Coronary artery (tissue), 2 donors: ENCODE measurements around the gene KRTAP5-5.
A peak's percentile ranks its signal among the peaks of the same experiment; 100 is the strongest.

Source experiments
- DNase-seq: peaks from one replicate; pipeline ENCODE4 v3.0.0-alpha.2; 2017; ENCODE audit warnings: low spot score
- H3K27ac ChIP-seq, 2 donors: fragments of 200-600 bp; sonication (generic); one replicate each; pipeline ENCODE4 v1.5.1; 2016 to 2019
- H3K4me3 ChIP-seq: fragments of 200-600 bp; sonication (generic); 2 replicates; pipeline ENCODE4 v1.5.1; 2016; ENCODE audit warnings: mild to moderate bottlenecking, moderate library complexity
- TF ChIP-seq, protein P1 (sequence below): fragments of 200-600 bp; sonication (generic); IDR thresholded peaks from one replicate; pipeline ENCODE4 v1.5.1; 2019; ENCODE audit warnings: antibody characterized with exemption

Gene KRTAP5-5

DNA sequence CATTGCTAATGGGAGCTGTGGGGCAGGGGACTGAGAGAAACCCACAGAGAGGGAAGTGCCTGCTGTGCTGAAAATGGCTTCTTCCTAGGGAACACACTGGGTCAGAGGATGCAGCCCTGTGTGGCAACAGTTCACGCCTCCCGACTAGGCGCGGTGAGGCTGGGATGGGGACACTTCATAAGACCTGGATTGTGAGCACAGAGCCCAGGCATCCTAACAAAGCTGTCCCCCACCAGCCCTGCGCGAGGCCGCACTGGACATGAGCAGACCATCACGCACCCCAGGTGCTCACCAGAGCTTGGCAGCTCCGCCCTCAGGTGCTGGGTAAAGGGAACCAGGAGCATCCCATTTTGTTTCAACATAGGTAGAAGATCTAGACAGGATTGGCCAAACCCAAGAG, 5.9 kb upstream of the KRTAP5-5 start:
- no peak for DNase-seq
- TF ChIP-seq, protein P1, sequence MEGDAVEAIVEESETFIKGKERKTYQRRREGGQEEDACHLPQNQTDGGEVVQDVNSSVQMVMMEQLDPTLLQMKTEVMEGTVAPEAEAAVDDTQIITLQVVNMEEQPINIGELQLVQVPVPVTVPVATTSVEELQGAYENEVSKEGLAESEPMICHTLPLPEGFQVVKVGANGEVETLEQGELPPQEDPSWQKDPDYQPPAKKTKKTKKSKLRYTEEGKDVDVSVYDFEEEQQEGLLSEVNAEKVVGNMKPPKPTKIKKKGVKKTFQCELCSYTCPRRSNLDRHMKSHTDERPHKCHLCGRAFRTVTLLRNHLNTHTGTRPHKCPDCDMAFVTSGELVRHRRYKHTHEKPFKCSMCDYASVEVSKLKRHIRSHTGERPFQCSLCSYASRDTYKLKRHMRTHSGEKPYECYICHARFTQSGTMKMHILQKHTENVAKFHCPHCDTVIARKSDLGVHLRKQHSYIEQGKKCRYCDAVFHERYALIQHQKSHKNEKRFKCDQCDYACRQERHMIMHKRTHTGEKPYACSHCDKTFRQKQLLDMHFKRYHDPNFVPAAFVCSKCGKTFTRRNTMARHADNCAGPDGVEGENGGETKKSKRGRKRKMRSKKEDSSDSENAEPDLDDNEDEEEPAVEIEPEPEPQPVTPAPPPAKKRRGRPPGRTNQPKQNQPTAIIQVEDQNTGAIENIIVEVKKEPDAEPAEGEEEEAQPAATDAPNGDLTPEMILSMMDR, result no peak
- Histone ChIP-seq H3K27ac (no peak overlapping the region), H3K4me3 (no peak overlapping the region)

- TF ChIP-seq, protein P1, result no peak
- no peak for DNase-seq
- H3K4me3 ChIP-seq, result no peak overlapping the region
- no peak overlapping the region for H3K27ac ChIP-seq
Measured at GRCh38 chr11:1624621-1625020, 5.0 kb upstream of the KRTAP5-5 start.

DNA sequence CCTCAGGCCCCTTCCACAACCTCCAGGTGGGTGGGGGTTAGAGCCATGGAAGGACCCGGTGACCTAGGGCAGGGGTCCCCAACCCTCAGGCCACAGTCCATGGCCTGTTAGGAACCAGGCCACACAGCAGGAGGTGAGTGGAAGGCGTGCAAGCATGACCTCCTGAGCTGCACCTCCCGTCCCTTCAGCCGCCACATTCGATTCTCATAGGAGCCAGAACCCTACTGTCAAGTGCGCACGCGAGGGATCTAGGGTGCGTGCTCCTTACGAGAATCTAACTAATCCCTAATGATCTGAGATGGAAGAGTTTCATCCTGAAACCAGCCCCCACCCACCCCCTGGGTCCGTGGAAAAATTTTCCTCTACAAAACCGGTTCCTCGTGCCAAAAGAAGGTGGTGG, 4.0 kb upstream of the KRTAP5-5 start:
- Histone ChIP-seq H3K4me3 (no peak overlapping the region), H3K27ac (no peak overlapping the region)
- TF ChIP-seq, protein P1, result no peak
- no peak for DNase-seq

- DNase-seq, result no peak
- TF ChIP-seq, protein P1, result peak; percentile 70
- H3K4me3 ChIP-seq, result no peak overlapping the region
- no peak overlapping the region for H3K27ac ChIP-seq
Measured at GRCh38 chr11:1628506-1629325, 859 bp upstream of the KRTAP5-5 start.

DNA sequence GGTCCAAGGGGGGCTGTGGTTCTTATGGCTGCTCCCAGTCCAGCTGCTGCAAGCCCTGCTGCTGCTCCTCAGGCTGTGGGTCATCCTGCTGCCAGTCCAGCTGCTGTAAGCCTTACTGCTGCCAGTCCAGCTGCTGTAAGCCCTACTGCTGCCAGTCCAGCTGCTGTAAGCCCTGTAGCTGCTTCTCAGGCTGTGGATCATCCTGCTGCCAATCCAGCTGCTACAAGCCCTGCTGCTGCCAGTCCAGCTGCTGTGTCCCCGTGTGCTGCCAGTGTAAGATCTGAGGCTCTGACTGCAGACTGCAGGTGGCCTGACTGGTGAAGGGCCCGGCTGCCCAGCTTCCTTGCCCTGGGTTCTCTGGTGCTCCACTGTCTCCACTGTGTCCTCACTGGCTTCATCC, 696 bp downstream of the KRTAP5-5 start:
- TF ChIP-seq, protein P1, result no peak
- DNase-seq, result no peak

DNA sequence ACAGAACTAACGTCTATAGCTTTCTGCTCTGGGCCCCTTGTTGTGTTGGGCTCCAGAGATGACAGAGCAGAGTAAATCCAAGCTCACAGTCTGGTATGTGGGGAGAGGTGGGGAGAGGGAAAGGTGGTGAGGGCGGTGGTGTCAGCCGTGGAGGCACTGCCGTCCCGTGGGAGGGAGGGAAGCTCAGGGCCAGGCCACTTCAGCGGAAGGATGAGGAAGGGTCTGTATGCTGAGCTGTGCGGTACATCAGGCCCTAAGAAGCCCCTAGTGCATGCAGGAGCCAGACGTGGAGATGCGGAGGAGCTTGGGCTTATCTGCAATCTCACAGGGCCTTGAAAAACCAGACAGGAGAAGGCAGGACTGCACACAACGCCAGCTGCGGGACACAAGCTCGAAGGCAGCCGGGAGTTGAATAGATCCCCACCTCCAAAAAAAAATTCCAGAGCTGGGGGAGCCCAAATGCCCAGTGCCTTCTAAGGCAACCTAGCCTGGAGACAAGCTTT, 1.5 kb downstream of the KRTAP5-5 start:
- H3K27ac ChIP-seq, result no peak overlapping the region
- no peak for DNase-seq
- TF ChIP-seq, protein P1, result no peak
- no peak overlapping the region for H3K4me3 ChIP-seq

More for the DNA sequence above, 696 bp downstream of the KRTAP5-5 start:
- Histone ChIP-seq H3K27ac (no peak overlapping the region), H3K4me3 (no peak overlapping the region)
